ENCODE measurements around the gene GSN.
"Not testable (repeated sequence)": the region's sequence is repeated elsewhere in the genome, so short reads cannot be mapped to it uniquely, and the experiment has no call there.

The GSN gene

DNA sequence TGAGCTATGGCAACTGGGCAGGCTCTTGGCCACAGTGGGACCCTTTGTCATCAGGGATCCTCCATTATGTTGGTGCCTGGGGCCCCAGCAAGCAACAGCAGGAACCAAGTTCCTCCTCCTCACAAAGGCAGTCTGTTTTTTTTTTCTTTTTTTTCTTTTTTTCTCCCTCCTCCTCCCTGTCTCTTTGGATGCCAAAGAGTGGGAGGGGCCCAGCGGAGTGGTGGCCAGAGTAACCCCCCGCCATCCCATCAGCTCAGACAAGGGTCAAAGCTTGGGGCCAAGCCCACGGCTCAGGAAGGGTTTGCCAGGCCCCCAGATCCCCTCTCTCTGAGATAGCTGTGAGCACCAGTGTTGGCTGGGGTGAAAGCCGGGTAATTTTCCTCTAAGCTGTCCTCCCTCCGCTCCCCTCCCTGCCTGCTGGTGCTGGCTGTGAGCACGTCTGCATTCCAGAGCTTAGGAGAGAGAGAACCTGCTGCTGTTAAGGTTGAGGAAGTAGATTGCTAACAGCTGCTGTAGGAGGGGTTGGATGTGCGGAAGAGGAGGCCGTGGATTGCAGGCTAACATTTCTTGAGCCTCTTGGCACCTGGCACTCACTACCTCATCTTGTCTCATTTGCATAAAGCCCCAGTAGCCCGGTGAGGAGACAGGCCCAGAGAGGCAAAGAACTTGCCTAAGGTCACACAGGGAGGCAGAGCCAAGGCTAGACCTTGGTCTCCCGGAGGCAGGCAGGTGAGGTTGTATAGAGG, 21.2 kb downstream of the GSN start:
- in situ Hi-C loops (cut with HindIII; ENCODE audit: low sequenced_read_pairs), result no loop called here
- TF ChIP-seq, protein P1, sequence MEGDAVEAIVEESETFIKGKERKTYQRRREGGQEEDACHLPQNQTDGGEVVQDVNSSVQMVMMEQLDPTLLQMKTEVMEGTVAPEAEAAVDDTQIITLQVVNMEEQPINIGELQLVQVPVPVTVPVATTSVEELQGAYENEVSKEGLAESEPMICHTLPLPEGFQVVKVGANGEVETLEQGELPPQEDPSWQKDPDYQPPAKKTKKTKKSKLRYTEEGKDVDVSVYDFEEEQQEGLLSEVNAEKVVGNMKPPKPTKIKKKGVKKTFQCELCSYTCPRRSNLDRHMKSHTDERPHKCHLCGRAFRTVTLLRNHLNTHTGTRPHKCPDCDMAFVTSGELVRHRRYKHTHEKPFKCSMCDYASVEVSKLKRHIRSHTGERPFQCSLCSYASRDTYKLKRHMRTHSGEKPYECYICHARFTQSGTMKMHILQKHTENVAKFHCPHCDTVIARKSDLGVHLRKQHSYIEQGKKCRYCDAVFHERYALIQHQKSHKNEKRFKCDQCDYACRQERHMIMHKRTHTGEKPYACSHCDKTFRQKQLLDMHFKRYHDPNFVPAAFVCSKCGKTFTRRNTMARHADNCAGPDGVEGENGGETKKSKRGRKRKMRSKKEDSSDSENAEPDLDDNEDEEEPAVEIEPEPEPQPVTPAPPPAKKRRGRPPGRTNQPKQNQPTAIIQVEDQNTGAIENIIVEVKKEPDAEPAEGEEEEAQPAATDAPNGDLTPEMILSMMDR (IDR thresholded peaks at IDR 0.05; ENCODE audit: low read depth, low read length, missing control alignments), result no peak
- H3K4me3 ChIP-seq (ENCODE audit: low read depth, low read length), result no peak overlapping the region
- DNase-seq (ENCODE audit: low read depth), result no peak

DNA sequence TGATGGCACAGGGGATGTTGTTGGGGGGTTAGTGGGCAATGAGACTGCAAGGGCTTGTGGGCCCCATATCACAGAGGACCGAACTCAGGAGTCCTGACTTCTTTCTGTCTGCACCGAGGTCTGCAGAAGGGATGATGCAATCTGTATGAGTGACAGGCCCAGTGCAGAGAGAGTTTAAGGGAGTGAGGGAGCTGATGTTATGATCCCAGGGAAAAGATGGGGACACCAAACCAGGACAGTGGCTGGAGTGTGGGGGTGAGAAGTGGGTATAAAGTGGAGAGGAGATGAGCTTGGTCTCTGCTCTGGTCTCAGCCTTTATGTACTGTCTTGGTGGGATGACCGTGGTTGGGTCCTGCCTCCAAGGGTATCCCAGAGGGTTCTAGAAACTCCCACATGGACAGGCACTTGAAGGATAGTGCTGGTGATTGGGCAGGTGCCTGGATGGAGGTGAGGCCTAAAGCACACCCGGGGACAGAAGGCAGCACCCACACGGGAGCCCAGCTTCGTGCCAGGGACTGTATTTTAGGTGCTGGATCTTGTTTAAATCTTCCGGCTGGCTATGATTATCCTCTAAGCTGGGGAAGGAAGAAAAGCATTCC, 21.9 kb downstream of the GSN start:
- no peak overlapping the region for H3K4me3 ChIP-seq (ENCODE audit: low read depth, low read length)
- DNase-seq (ENCODE audit: low read depth), result no peak
- TF ChIP-seq, protein P1 (IDR thresholded peaks at IDR 0.05; ENCODE audit: low read depth, low read length, missing control alignments), result no peak
- in situ Hi-C loops (cut with HindIII; ENCODE audit: low sequenced_read_pairs), result no loop called here

DNA sequence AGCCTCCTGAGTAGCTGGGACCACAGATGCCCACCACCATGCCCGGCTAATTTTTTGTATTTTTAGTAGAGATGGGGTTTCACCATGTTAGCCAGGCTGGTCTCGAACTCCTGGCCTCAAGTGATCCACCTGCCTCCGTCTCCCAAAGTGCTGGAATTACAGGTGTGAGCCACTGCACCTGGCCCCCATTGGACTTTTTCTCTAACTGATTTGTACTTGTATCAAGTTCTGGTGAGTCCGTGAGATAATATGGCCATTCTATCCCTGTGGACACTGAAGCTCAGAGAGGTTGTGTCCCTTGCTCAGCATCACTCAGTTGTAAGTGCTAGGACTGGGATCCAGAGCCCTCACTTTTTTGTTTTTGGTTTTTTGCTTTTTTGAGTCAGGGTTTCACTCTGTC, 23.6 kb downstream of the GSN start:
- DNase-seq (ENCODE audit: low read depth); H3K4me3 ChIP-seq (ENCODE audit: low read depth, low read length); in situ Hi-C loops (cut with HindIII; ENCODE audit: low sequenced_read_pairs): not testable (repeated sequence)

DNA sequence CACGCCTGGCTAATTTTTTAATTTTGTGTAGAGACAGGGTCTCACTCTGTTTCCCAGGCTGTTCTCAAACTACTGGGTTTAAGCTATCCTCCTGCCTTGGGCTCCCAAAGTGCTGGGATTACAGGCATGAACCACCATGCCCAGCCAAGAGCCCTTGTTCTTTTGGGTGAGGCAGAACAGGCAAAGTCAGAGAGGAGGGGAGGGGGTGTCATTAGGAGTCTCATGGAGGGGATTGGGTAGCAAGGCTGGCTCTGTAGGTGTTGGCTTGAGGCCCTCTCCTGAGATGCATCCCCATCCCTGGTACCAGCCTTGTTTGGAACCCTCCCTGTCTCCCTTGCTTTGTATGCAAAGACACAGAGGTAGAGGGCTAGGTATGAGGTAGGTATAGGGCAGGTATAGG, 24.1 kb downstream of the GSN start:
- TF ChIP-seq, protein P1 (IDR thresholded peaks at IDR 0.05; ENCODE audit: low read depth, low read length, missing control alignments), result no peak
- in situ Hi-C loops (cut with HindIII; ENCODE audit: low sequenced_read_pairs), result no loop called here
- no peak overlapping the region for H3K4me3 ChIP-seq (ENCODE audit: low read depth, low read length)
- DNase-seq (ENCODE audit: low read depth), result no peak

DNA sequence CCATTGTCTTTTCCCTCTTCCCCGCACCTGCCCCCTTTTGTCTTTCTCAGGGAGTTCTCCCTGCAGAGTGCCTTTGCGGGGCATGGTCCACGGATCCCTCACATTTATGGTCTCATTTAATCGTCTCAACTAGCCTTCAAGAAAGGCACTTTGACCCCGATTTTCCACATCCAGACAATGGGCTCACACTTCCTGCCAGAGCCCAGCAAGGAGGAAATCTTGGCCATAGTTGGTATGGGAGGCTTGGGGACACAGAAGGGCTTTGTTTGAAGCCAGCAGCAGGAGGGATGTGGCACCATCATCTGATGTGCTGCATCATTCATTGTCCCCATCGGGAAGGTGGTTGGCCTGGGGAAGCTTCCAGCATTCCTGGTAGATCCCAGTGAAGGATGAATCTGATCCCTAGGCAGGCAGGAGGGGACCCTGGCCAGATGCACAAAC, 24.9 kb downstream of the GSN start:
- no peak for DNase-seq (ENCODE audit: low read depth)
- TF ChIP-seq, protein P1 (IDR thresholded peaks at IDR 0.05; ENCODE audit: low read depth, low read length, missing control alignments), result no peak
- no peak overlapping the region for H3K4me3 ChIP-seq (ENCODE audit: low read depth, low read length)
- in situ Hi-C loops (cut with HindIII; ENCODE audit: low sequenced_read_pairs), result no loop called here

DNA sequence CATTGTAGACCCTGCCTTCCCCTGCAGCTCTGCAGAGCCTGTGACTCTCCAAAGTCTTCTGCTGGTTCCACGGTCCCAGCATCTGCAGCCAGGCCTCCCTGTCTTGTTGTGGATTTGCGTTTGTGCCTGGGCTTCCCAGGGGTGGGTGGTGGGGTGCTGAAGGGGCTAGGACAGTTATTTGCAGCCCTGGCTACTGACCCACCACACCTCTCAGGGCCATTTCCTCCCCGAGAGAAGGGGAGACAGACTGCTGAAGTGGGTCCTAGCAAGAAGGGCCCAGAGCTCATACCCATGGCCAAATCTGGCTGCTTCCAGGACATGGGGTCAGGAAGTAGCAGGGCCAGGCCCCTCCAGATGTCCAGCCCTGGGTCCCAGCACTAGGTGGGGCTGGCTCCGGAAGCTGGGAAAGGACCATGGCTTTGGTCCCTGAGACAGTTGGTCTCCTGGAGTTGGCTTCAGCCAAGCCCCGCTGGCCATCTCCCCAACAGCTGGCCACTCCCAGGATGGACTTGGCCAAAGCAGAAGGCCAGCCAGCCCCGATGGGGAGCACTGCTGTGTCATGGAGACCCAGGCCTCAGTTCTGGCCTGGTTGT, 26.3 kb downstream of the GSN start:
- TF ChIP-seq, protein P1 (IDR thresholded peaks at IDR 0.05; ENCODE audit: low read depth, low read length, missing control alignments), result no peak
- in situ Hi-C loops (cut with HindIII; ENCODE audit: low sequenced_read_pairs), result no loop called here
- H3K4me3 ChIP-seq (ENCODE audit: low read depth, low read length), result no peak overlapping the region
- DNase-seq (ENCODE audit: low read depth), result no peak
